Nephron progenitor cell (in vitro differentiated cells): ENCODE data around the gene HDAC4.

Source experiments
- DNase-seq: peaks from one replicate; pipeline ENCODE4 v3.0.0; 2021
- H3K27ac Mint-ChIP-seq: 2 replicates; pipeline ENCODE4 v1.8.0; 2021; ENCODE audit warnings: mild to moderate bottlenecking, moderate library complexity, mixed read lengths
- H3K27me3 Mint-ChIP-seq: 2 replicates; pipeline ENCODE4 v1.8.0; 2021; ENCODE audit warnings: mild to moderate bottlenecking, low read depth, mixed read lengths; ENCODE audit not compliant: poor library complexity
- H3K36me3 Mint-ChIP-seq: 2 replicates; pipeline ENCODE4 v1.8.0; 2021; ENCODE audit warnings: low read depth, mixed read lengths
- H3K4me1 Mint-ChIP-seq: 2 replicates; pipeline ENCODE4 v1.8.0; 2021; ENCODE audit warnings: mixed read lengths
- H3K4me3 Mint-ChIP-seq: 2 replicates; pipeline ENCODE4 v1.8.0; 2021; ENCODE audit warnings: mild to moderate bottlenecking, moderate library complexity, mixed read lengths
- H3K9me3 Mint-ChIP-seq: 2 replicates; pipeline ENCODE4 v1.8.0; 2021; ENCODE audit warnings: mild to moderate bottlenecking, moderate library complexity, mixed read lengths
- CTCF ChIP-seq: fragments of 200-600 bp; sonication (generic); IDR thresholded peaks from 2 replicates; pipeline ENCODE4 v1.5.0; 2021; ENCODE audit warnings: antibody characterized with exemption

HDAC4 gene

GRCh38 chr2:239181903-239182581 lies 218.8 kb downstream of the HDAC4 start:
- H3K36me3 Mint-ChIP-seq: peaks cover 49% of the 10 kb centered on the region
- no peak for TF ChIP-seq CTCF
- H3K4me1 Mint-ChIP-seq: peaks cover 27% of the 10 kb centered on the region
- no peak overlapping the region for H3K4me3 Mint-ChIP-seq
- peaks cover 15% of the 10 kb centered on the region for H3K9me3 Mint-ChIP-seq
- peak; percentile 48 for DNase-seq
- H3K27ac Mint-ChIP-seq: peak overlapping the region; percentile 83
- no peaks in the 10 kb centered on the region for H3K27me3 Mint-ChIP-seq

GRCh38 chr2:239181074-239181902 lies 219.5 kb downstream of the HDAC4 start:
- DNase-seq: no peak
- Mint-ChIP-seq H3K9me3 (peaks cover 22% of the 10 kb centered on the region), H3K36me3 (peaks cover 49% of the 10 kb centered on the region), H3K4me1 (peaks cover 27% of the 10 kb centered on the region), H3K4me3 (no peak overlapping the region), H3K27ac (peak overlapping the region; percentile 31), H3K27me3 (no peaks in the 10 kb centered on the region)
- no peak for TF ChIP-seq CTCF

GRCh38 chr2:239180526-239181073 lies 220.2 kb downstream of the HDAC4 start:
- Mint-ChIP-seq H3K9me3 (peaks cover 23% of the 10 kb centered on the region), H3K27ac (peak overlapping the region; percentile 70), H3K36me3 (peaks cover 49% of the 10 kb centered on the region), H3K4me1 (peaks cover 27% of the 10 kb centered on the region), H3K27me3 (no peaks in the 10 kb centered on the region), H3K4me3 (no peak overlapping the region)
- no peak for DNase-seq
- no peak for TF ChIP-seq CTCF

- H3K27me3 Mint-ChIP-seq: no peaks in the 10 kb centered on the region
- no peak for TF ChIP-seq CTCF
- no peak for DNase-seq
- H3K4me3 Mint-ChIP-seq: no peak overlapping the region
- H3K9me3 Mint-ChIP-seq: peaks cover 29% of the 10 kb centered on the region
- peaks cover 56% of the 10 kb centered on the region for H3K36me3 Mint-ChIP-seq
- H3K4me1 Mint-ChIP-seq: peaks cover 27% of the 10 kb centered on the region
- no peak overlapping the region for H3K27ac Mint-ChIP-seq
Measured at GRCh38 chr2:239179851-239180371, 220.9 kb downstream of the HDAC4 start.

GRCh38 chr2:239178954-239179353 lies 221.9 kb downstream of the HDAC4 start:
- DNase-seq: no peak
- H3K27me3 Mint-ChIP-seq: no peaks in the 10 kb centered on the region
- peaks cover 38% of the 10 kb centered on the region for H3K9me3 Mint-ChIP-seq
- peaks cover 26% of the 10 kb centered on the region for H3K4me1 Mint-ChIP-seq
- H3K36me3 Mint-ChIP-seq: peaks cover 66% of the 10 kb centered on the region
- TF ChIP-seq CTCF: no peak
- no peak overlapping the region for H3K4me3 Mint-ChIP-seq
- no peak overlapping the region for H3K27ac Mint-ChIP-seq
